ENCODE measurements around the gene PNKP.

PNKP gene

GRCh38 chr19:49884109-49884508 lies 16.7 kb upstream of the PNKP start:
- DNase-seq (ENCODE audit: low read depth), result no peak
- H3K4me3 ChIP-seq (ENCODE audit: low read depth, low read length), result no peak overlapping the region
- no peak for TF ChIP-seq CTCF (IDR thresholded peaks at IDR 0.05; ENCODE audit: insufficient read depth, low read depth, low read length, missing control alignments)

- TF ChIP-seq CTCF (IDR thresholded peaks at IDR 0.05; ENCODE audit: insufficient read depth, low read depth, low read length, missing control alignments), result no peak
- H3K4me3 ChIP-seq (ENCODE audit: low read depth, low read length), result no peak overlapping the region
- DNase-seq (ENCODE audit: low read depth), result no peak
Measured at GRCh38 chr19:49883094-49883493, 15.7 kb upstream of the PNKP start.

- no peak overlapping the region for H3K4me3 ChIP-seq (ENCODE audit: low read depth, low read length)
- DNase-seq (ENCODE audit: low read depth), result no peak
- no peak for TF ChIP-seq CTCF (IDR thresholded peaks at IDR 0.05; ENCODE audit: insufficient read depth, low read depth, low read length, missing control alignments)
Measured at GRCh38 chr19:49882643-49883042, 15.3 kb upstream of the PNKP start.

- TF ChIP-seq CTCF (IDR thresholded peaks at IDR 0.05; ENCODE audit: insufficient read depth, low read depth, low read length, missing control alignments), result no peak
- no peak overlapping the region for H3K4me3 ChIP-seq (ENCODE audit: low read depth, low read length)
- no peak for DNase-seq (ENCODE audit: low read depth)
Measured at GRCh38 chr19:49881672-49882394, 14.5 kb upstream of the PNKP start.

GRCh38 chr19:49881186-49881585 lies 13.8 kb upstream of the PNKP start:
- H3K4me3 ChIP-seq (ENCODE audit: low read depth, low read length), result no peak overlapping the region
- no peak for DNase-seq (ENCODE audit: low read depth)
- TF ChIP-seq CTCF (IDR thresholded peaks at IDR 0.05; ENCODE audit: insufficient read depth, low read depth, low read length, missing control alignments), result no peak

- no peak for DNase-seq (ENCODE audit: low read depth)
- no peak overlapping the region for H3K4me3 ChIP-seq (ENCODE audit: low read depth, low read length)
- TF ChIP-seq CTCF (IDR thresholded peaks at IDR 0.05; ENCODE audit: insufficient read depth, low read depth, low read length, missing control alignments), result no peak
Measured at GRCh38 chr19:49880162-49880869, 12.9 kb upstream of the PNKP start.

Data from GM12865 (cell line).